ENCODE measurements around the gene USP48. TPM values are rescaled to one million over a fixed set of nuclear protein-coding genes. Genes with fewer than 3 reads are reported as not detected.

The USP48 gene
- total RNA-seq, 2 experiments from 2014 or later: 72.1 to 72.4 TPM

DNA sequence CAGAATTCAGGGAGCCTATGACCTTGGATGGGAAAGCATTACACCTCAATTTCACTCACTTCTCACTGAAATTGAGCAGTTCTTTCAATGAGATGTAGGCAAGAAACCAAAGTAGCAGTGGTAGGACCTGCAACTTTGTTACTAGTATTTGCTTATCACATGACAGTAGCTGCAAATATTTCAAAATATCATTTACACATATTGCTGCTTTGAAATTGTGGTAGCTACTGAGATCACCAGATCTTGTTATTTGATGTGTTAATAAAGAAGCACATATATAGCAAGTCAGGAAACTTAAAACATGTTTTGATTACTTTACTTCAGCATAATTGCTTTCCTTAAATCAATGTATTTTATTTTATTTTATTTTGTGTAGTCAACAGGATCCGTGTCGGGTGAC lies 42.0 kb upstream of the USP48 start:
- no peak overlapping the region for H3K27ac Mint-ChIP-seq
- no peak overlapping the region for H3K4me3 Mint-ChIP-seq
- no peaks in the 10 kb centered on the region for H3K36me3 Mint-ChIP-seq (ENCODE audit: low read depth)
- ChIA-PET CTCF (no interaction called here), POLR2A (no interaction called here)
- ATAC-seq (no peak), DNase-seq (no peak)
- no peaks in the 10 kb centered on the region for H3K9me3 Mint-ChIP-seq
- no peaks in the 10 kb centered on the region for H3K27me3 Mint-ChIP-seq
- intact Hi-C loops (cut with micrococcal nuclease): no loop called here
- TF ChIP-seq CTCF (IDR thresholded peaks at IDR 0.05): no peak
- no peaks in the 10 kb centered on the region for H3K4me1 Mint-ChIP-seq (ENCODE audit: low read depth)

- ChIA-PET POLR2A (no interaction called here), CTCF (no interaction called here)
- H3K27me3 Mint-ChIP-seq: no peaks in the 10 kb centered on the region
- no peaks in the 10 kb centered on the region for H3K4me1 Mint-ChIP-seq (ENCODE audit: low read depth)
- no peaks in the 10 kb centered on the region for H3K36me3 Mint-ChIP-seq (ENCODE audit: low read depth)
- ATAC-seq (no peak), DNase-seq (no peak)
- no peaks in the 10 kb centered on the region for H3K9me3 Mint-ChIP-seq
- no peak overlapping the region for H3K27ac Mint-ChIP-seq
- no peak overlapping the region for H3K4me3 Mint-ChIP-seq
- no peak for TF ChIP-seq CTCF (IDR thresholded peaks at IDR 0.05)
- intact Hi-C loops (cut with micrococcal nuclease): no loop called here
Observed at GRCh38 chr1:21823980-21824702, 41.2 kb upstream of the USP48 start.

GRCh38 chr1:21823206-21823979 lies 40.4 kb upstream of the USP48 start:
- H3K9me3 Mint-ChIP-seq: no peaks in the 10 kb centered on the region
- DNase-seq (no peak), ATAC-seq (no peak)
- ChIA-PET CTCF (interaction anchor here (1.1 kb wide), 1 partner anchor 86 kb away, joined by 3 read pairs; no protein-coding TSS in a partner anchor), POLR2A (no interaction called here)
- H3K4me3 Mint-ChIP-seq: no peak overlapping the region
- intact Hi-C loops (cut with micrococcal nuclease): no loop called here
- no peaks in the 10 kb centered on the region for H3K36me3 Mint-ChIP-seq (ENCODE audit: low read depth)
- TF ChIP-seq CTCF (IDR thresholded peaks at IDR 0.05): no peak
- peaks cover 2% of the 10 kb centered on the region for H3K4me1 Mint-ChIP-seq (ENCODE audit: low read depth)
- no peaks in the 10 kb centered on the region for H3K27me3 Mint-ChIP-seq
- no peak overlapping the region for H3K27ac Mint-ChIP-seq

DNA sequence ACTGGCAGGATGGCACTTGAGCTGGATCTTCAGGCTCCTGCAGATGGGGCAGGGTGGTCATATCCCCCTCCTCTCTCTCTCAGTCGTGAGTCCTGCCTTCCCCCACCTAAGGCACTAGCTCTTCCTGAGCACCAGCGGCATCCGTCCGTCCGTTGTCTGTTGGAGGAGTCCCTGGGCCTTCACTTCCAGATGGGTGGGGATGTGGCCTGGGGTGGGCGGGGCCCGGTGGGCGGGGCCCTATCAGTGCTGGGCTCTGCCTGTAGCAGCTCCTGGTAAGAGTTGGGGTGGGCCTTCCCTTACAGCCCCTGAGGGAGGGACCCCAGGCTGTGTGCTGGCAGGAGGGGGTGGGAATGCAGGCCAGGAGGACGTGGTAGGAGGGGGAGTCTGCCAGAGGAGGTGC lies 39.4 kb upstream of the USP48 start:
- TF ChIP-seq CTCF (IDR thresholded peaks at IDR 0.05): no peak
- H3K4me3 Mint-ChIP-seq: no peak overlapping the region
- DNase-seq: no peak
- H3K9me3 Mint-ChIP-seq: no peaks in the 10 kb centered on the region
- peaks cover 2% of the 10 kb centered on the region for H3K4me1 Mint-ChIP-seq (ENCODE audit: low read depth)
- H3K27me3 Mint-ChIP-seq: no peaks in the 10 kb centered on the region
- H3K36me3 Mint-ChIP-seq (ENCODE audit: low read depth): no peaks in the 10 kb centered on the region
- intact Hi-C loops (cut with micrococcal nuclease): no loop called here
- CTCF ChIA-PET: interaction anchor here (1.1 kb wide), 1 partner anchor 87 kb away, joined by 3 read pairs; no protein-coding TSS in a partner anchor
- POLR2A ChIA-PET: no interaction called here
- ATAC-seq: no peak
- H3K27ac Mint-ChIP-seq: no peak overlapping the region

DNA sequence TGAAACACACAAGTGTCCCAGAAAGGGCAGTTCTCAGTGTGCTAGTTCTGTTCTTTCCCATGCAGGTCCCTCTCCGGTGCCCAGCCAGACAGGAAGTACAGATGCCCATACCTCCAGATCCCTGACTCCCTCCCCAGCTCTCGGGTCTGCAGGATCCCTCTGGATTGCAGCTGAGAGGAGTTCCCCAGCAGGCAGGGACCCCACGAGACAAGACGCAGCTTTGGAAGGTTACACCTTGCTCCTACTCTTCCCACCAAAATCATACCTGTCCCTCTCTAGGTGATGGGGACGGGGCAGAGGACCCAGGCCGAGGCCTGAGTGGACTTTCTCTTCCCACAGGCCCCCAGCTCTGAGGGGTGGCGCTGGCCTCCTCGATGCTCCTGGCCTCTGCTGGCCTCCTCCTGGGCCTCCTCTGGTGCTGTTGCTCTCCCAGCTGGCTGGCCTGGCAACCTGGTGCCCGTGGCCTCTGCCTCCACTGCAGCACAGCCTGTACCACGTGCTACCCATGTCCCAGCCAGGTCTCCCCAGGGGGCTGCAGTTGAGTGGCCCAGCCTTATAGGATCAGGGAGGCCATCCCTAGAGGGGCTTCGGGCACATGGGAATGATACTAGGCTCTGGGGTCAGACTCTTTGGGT lies 38.6 kb upstream of the USP48 start:
- intact Hi-C loops (cut with micrococcal nuclease): no loop called here
- H3K9me3 Mint-ChIP-seq: no peaks in the 10 kb centered on the region
- peaks cover 2% of the 10 kb centered on the region for H3K4me1 Mint-ChIP-seq (ENCODE audit: low read depth)
- TF ChIP-seq CTCF (IDR thresholded peaks at IDR 0.05): no peak
- H3K27ac Mint-ChIP-seq: no peak overlapping the region
- no peak for ATAC-seq
- no peak overlapping the region for H3K4me3 Mint-ChIP-seq
- ChIA-PET POLR2A (no interaction called here), CTCF (no interaction called here)
- H3K36me3 Mint-ChIP-seq (ENCODE audit: low read depth): no peaks in the 10 kb centered on the region
- H3K27me3 Mint-ChIP-seq: no peaks in the 10 kb centered on the region
- no peak for DNase-seq
